NCI-H2171 treated with DMSO at 0.1 percent for 48 hours (cell line): ENCODE results near the gene ZDHHC3.
"Not testable (repeated sequence)": the region's sequence is repeated elsewhere in the genome, so short reads cannot be mapped to it uniquely, and the experiment has no call there.

Experiments
- DNase-seq: peaks from one replicate; lab custom pipeline; 2025; lab: John Stamatoyannopoulos, UW

Gene ZDHHC3

DNA sequence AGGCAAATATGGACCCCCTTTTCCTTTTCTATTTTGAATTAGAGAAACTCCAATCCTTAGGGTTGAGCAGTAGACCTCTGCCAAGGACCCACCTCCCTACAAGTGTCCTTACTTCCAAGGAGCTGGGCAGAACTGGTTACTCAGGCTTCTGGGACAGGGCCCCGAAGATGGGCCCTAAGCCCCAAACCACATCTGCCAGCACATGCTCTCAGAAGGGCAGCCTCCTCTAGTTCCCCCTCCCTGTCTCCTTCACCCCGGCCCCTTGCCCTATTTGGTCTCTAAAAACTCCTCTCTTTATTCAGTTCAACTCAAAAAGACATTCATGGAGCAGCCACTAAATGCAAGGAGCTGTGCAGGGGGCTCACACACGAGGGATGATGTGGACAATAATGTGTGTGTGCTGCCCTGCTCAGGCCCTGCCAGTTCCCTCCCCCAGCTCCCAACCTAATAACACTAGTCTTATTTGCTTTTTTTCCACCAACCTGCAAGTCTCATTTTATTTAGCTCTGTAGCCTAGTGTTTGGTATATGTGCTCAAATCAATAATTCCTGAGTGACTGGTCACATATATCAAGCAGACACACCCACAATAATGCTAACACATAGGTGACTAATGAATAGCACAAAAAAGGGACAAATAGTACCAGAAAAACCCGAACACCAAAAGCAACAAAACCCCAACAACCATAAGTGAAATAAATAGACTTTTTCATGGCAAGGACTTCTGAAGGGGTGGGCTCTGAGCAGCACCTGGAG lies 12.2 kb downstream of the ZDHHC3 start:
- DNase-seq = no peak

DNA sequence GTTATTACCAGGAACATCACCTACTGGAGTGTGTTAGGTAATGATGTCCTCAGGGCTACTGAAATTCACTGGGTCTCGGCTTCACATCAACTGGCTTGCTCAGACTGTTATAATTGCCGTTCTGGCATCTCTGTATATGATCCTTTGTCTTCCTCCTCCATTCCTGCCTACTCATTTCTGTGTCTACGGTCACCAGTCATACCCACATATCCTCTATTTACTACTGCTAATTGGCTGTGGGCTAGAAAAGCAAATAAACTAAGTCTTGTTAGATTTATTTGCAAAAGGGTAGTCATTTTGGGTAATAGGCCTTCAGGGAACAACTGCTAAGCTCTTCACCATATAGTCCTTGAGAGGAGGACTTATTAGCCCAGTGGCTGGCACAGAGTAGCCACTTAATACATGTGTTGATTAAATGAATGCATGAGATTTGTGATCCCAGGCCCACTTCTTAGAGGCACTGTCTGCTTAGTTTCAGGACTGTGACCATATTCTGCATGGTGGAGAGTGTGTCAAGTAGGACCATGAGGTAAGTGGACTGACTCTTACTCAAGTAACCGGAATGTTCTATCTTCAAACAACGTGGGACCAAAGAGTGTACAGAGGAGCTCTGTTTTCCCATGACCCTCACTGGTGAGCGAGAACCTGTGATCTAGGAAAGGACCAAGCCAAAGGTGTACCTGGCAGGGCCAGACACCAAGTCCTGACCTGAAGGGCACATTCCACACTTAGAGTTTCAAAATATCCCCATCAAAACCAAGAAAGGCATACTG lies 13.2 kb downstream of the ZDHHC3 start:
- no peak for DNase-seq

DNA sequence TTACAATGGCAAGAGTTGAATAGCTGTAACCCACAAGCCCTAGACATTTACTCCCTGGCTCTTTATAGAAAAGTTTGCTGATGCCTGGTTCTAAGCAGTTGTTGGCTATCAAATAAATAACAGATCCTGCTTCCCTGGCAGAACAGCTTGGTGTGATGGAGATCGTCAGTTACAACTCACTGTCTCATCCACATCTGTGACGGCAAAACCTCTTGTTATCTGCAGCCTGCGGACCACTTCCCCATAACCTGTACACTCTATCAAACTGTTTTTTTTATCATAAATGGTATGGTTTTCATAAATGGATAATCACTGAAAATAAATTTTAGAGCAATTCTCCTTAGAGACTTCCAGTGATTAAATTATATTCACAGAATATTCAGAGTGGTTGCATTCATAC lies 14.1 kb downstream of the ZDHHC3 start:
- no peak for DNase-seq

DNA sequence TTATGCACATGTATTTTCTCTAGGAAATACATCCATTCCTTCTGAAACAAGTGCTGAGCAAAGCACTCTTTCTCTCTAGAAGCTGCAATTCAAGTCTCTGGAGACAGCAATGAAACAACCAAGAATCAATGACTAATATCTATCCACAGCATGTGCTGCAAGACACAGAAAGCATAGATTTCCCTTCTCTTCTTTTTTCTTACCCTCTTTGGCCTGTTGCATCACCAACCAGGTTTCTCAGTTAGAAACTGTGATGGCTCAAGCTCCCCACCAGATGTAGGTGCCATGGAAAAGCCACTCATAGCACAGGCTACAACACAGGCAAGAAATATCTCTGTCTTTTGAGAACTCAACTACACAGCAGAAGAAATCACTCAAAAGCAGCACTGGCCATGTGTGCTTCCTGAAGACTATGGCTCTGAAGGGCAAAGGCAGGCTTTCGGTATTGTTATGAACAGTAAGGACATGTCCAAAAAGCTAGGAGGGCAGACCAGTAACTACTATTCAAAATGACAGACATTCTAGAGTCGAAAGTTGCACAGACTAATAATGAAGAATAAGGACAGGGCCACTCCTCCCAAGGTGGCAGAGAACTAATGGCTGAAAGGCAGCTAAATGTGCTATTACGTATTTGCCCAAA lies 15.5 kb downstream of the ZDHHC3 start:
- DNase-seq = no peak

DNA sequence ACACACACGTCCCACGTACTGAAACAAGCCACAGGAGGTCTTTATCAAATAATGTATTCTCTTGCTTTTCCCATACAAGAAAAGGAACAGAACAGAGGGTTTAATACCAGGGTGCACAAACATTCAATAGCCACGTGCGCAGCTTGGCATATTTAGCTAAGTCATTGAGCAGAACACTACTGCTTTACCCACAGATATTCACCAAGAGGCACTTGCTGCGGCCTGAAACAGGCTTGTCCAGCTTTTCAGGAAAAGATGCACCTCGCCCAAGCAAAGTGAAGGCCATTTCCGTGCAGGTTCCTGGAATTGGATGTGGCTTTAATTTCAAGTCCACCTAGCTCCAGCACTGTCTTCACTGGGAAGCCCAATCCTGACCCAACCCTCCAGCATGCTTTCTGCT lies 17.6 kb downstream of the ZDHHC3 start:
- no peak for DNase-seq

DNA sequence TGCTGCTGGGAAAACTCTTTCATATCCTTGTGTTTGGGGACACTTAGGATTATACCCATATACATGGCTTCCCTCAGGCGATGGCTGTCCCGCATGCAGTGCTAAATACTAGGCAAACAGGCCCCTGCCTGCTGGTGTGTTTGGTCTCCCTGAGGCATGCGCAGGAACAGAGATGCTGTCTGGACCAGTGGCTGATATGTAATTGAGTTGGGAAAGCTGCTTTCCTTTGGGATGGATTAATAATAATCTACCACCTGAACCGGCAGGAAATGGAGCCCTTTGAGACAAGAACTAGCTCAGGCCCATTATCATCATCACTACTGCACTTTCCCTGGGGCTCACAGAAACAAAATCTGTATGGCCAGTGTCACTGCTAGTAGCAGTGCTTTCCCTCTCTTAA lies 18.0 kb downstream of the ZDHHC3 start:
- DNase-seq = no peak

DNA sequence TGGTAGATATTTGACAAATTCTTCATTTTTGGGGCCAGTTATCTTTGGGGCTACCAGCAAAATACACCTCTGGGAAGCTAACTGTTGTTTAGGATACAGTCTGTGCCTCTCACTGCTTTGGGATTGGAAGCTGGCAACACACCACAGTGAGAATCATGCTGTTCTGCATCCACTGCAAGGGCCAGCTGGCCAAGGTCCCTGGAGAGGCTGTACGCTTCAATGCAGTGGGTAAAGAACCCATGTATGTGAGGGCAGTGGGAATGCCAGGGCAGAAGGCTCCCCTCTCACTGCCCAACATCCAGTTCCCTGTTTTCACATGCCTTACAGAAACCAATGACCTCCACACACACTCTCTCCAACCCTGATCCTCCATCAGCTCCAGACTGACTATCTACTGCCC lies 20.1 kb downstream of the ZDHHC3 start:
- DNase-seq = no peak

DNA sequence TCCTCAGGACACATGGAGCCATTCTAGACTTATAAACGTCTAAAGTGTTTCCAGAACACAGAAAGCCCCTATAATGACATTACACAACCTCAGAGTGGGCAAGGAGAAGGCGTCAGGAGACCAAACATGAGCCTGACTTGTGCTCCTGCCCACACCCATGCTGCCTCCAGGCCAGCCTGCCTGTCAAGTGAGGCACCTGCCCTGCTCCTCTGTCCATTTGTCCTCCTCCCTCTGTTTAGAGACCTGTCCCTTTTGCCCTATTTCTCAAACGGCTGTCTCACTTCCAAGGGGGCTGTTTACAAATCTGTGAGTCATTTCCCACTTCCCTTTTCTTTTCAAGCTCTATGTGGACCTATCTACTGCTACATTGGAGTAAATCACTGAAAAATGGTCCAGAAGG lies 21.0 kb downstream of the ZDHHC3 start:
- no peak for DNase-seq

DNA sequence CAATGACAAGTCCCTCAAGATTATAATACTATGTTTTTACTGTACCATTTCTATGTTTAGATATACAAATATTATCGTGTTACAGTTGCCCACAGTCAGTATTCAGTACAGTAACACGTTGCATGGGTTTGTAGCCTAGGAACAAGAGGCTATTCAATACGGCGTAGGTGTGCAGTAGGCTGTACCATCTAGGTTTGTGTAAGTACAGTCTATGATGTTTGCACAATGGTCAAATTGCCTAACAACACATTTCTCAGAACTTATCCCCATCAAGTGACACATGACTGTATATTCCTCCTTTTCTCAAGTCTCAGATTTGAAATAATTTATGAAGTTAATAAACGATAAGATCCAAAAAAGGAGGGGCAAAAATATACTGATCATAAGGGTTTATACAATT lies 21.7 kb downstream of the ZDHHC3 start:
- no peak for DNase-seq

DNA sequence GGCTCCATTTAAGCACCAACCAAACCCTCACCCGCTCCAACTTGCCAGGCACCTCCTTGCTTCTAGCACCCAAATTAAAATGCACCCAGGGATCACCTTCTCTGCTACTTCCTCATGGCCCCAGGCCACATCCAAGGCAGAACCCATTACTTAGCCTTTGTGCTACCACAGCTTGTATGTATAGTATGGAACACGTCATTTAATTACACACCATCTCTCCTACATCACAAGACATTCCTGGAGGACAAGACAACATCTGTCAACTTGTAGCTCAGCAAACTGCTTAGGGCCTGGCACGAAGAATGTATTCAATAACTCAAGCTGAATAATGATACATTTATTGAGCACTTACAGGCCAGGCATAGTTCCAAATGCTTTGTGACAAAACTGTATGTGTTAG lies 23.3 kb downstream of the ZDHHC3 start:
- DNase-seq = no peak

DNA sequence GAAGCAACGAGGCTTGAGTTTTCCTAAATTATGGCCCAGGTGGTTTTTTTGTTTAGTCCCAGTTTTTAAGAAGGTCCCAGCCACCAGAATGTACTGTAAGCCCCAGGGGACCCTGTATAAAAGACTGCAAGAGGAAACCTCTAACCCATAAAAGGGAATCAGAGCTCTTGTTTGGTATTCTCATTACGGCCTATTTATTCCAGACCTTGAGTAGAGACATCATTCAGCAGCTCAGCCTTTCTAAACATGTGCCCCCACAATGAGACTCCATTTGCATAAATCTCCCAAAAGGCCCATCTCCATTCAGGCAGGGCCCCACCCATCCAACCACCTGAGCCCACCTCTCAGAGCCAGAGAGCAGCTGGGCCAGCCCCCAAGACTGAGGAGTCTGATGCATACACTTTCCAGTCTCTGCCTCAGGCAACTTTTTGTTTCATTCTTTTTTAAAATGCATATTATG lies 25.7 kb downstream of the ZDHHC3 start:
- peak; percentile 42 for DNase-seq

DNA sequence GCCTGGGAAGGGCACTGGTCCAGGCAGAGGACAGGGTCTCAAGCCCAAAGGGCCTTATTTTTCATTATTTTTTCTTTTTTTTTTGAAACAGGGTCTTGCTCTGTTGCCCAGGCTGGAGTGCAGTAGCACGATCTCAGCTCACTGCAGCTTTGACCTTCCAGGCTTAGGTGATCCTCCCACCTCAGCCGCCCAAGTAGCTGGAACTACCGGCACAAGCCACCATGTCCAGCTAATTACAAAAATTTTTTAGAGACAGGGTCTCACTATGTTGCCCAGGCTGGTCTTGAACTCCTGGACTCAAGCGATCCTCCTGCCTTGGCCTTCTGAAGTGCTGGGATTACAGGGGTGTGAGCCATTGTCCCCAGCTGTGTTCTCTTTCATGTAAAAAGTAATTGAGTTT lies 26.2 kb downstream of the ZDHHC3 start:
- not testable (repeated sequence) for DNase-seq

DNA sequence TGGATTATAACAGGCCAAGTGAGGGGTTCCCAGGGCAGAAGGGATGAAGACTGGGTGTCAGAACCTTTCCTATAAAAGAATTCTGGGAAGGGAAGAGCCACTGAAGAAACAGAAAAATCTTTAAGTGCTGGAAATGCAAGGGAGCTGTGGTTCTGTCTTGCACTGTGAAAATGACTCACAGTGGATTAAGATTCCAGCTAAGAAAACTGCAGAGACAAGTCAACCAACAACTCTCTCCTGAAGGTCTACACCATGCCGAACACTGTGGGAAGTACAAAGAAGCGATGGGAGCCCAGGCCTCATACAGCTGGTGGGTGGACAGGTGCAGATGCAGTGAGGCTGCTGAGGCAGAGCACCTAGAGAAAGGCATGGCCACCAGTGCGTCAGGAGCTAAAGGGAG lies 27.7 kb downstream of the ZDHHC3 start:
- DNase-seq = no peak

DNA sequence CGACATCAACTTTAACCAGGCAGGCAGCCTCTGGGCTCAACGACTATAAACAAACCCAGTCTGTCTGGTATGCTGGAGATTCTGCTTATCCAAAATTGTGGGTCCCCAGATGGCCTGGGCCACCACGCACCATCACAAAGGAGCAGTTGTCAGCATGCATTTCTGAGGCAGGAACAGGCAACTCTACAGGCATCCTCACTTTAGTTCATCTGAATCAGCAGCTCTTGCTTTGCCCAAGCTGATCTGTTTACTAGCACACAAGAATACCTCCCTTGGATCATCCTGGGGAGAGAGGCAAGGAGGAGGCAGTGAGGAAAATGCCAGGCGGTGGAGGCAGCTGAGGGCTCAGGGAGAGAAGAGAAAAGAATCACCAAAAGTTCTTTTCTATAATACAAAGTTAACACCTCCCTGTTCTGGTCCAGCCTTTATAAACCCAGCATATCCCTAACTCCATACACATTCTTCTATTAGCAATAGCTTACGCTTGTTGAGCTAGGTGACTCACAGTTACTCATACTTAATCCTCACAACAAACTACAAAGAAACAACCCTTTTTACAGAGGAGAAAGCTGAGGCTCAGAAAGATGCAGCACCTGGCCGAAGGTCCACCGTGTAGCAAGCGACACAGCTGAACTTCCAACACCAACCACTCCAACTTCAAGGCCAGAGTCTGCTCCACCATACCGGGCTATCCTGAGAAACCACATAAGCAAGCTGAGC lies 33.6 kb downstream of the ZDHHC3 start:
- DNase-seq = no peak

DNA sequence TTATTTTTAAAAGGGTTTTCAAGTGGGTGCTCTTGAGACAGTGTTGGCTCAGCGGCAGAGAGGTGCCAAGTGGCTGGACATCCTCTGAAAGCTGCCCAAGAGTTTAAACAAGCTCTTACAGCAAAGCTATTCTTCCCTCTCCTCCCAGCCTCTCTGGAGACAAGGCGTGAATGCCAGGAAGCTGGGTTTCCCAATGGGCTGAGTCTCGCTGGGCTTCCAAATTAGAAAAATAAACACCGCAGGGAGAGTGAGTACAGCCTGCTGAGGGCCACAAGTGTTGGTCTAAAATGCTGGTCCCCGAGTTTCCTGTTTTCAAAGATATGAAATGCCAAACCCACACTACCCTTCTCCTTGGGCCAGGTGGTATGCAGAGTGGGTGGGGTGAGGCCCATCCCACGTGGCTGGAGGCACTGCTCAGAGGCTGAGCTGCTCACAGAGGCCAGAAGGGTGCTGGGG lies 36.4 kb downstream of the ZDHHC3 start:
- no peak for DNase-seq

DNA sequence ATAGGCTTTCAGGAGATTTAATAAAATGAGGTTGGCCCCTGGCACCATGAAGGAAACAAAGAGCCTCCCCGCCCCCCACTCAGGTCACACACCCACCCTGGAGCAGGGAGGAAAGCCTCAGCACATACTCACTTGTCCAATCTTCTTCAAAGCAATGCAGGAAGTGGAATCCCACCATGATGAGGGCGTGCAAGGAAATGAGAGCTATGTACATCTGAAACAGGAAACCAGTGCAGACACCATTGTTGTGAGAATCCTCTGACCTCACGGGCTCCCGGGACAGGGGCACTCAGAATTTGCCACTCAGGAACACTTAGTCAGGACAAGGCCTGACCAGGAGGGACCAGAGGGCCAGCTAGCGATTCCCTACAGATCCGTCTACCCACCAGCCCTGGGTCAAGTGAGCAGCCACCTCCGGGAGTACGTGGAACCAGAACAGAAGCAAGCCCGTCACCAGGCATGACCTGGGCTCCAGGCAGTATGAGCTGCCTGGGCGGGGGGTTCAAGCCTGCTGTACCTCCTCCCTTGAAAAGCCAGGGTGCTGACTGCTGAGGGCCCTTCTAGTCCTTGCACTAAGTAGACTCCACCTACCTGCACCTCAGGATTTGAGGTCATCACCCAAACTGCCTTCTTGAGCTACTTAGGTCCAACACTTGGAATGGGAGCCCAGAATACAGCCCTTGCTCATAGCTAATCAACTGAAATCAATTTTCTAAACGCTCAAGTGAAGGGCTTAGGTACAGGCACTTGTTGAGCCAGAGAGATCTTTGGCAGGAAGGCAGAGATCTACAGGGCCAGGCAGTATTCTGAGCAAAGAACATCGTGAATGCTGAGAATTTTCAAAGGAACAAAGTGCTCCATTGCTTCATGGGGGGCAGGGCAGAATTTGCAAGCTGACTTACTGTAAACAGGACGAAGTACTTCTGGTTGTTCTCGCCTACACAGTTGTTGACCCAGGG lies 42.7 kb downstream of the ZDHHC3 start:
- DNase-seq = no peak

DNA sequence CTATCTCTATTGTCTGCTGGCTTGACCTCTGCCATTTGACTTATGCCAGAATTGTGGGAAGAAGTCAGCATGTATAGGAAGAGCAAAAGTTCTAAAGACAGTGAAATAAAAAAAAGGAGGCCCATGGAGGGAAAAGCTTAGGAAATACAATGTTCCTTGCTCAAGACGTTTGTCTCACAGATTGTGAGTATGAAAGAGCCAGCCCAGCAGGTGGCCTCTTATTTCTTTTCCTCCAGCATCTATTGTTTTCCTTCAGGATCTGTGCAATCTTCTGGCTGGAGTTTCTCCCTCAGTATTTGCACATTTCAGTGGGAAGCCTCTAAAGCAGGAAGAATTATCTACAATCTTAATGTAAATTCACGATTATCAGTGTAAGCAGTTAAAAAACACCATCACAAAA lies 43.7 kb downstream of the ZDHHC3 start:
- no peak for DNase-seq

DNA sequence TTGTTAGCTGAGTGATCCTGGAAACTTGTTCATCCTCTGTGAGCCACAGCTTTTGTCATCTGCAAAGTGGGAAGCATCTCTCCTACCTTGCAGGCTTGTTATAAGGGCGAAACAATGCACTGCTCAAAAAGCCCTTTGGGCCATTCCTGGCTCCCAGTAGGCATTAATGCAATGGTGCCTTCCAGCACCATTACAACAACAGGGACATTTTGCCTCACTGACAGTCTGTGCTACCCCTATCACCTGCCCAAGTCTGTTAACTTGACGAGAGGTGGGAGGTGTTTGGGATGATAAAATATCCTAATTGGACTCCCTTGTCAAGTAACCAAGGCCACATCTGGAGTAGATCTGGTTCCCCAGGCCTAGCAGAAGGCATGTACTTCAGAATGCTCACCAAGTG lies 44.2 kb downstream of the ZDHHC3 start:
- no peak for DNase-seq

DNA sequence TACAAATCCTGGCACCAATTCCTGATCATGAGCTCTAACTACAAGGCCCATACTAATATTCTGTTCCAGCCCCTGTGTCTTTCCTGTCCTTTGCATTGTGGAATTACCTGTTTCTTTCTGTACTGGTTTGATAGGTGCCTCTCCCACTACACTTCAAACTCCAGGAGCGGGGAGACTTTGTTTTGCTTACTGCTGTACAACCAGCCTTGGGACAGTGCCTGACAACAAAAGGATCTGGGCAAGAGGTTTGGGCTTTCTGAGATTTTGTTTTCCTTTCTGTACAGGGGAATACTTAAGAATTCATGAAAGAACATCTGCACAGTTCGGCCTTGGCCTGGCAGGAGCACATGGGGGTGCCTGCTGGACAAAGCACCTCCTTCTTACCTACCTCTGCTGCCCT lies 45.1 kb downstream of the ZDHHC3 start:
- DNase-seq = no peak

DNA sequence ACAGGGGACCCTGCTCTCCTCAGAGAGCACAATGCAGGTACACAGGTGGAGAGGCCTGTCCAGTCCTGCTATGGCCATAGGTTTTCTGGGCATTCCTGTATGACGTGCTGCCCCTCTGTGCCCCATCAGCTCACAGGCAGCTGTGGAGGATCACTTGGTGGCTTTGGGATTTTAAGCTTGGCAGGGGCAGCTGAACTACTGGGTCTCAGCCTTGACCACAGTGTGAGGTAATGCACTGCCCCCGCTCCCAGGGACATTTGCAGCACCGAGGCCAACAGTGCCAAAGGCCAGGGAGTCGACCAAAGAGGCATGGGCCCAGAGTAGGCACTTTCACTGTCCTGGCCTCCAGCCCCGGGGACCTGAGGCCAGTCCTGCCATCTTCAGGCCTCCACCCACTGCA lies 46.2 kb downstream of the ZDHHC3 start:
- no peak for DNase-seq

DNA sequence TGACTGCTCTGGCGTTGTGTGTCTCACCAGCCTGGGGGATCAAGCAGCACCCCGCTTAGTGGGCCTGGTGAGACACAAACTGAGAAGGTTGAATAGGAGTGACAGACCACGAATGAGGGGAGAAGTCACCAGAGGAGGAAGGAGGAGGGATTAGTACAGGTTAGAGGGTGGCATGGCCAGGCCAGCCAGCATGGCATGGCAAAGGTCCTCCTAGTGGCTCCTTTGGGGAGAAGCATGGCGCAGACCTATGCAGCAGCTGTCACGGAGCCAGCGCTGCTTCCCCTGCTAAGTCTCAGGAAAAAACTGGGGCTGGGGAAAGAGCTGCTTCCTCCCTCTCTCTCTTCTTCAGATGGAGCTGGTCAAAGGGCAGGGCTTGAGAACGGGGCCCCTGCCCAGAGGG lies 48.6 kb downstream of the ZDHHC3 start:
- DNase-seq = no peak
